GM18870 (cell line): ENCODE results near the gene PTPRK.
"Not testable (repeated sequence)": the region's sequence is repeated elsewhere in the genome, so short reads cannot be mapped to it uniquely, and the experiment has no call there.

Experiments used
- ATAC-seq: cut with Tn5 transposase; IDR thresholded peaks from one replicate; pipeline ENCODE4 v1.9.1; 2021; ENCODE audit warnings: moderate library complexity; ENCODE audit not compliant: unreplicated experiment

PTPRK gene

DNA sequence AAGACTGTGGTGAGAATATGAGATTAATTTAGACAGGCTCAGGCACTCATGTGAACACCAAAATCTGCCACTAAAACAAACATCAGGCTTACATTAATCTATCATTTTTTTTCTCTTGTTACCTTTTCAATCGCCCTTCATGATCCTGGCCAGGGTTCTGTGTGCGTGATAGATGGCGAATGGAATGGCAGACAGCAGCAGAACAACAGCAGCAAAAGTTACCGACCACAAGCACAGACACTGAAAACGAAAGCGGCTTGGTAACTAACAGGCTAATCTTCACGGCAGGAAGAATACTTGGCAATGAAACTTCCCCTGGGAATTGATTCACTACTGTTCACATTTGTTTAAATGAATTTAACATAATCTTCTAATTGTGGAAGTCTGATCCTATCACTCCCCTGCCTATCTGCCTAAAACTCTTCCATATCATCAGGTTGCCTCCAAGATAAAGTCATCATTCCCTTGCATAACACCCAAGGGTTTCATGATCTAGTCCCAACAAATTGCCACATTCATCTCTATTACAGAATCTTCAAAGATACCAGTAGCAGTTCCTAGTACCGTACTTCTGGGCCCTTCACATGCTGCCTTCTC is 28.7 kb downstream of the PTPRK start:
- ATAC-seq, result no peak

- ATAC-seq, result no peak
Observed at GRCh38 chr6:128491100-128491581, 29.3 kb downstream of the PTPRK start.

GRCh38 chr6:128487746-128488145 is 32.7 kb downstream of the PTPRK start:
- no peak for ATAC-seq

GRCh38 chr6:128487055-128487454 is 33.3 kb downstream of the PTPRK start:
- ATAC-seq, result no peak

DNA sequence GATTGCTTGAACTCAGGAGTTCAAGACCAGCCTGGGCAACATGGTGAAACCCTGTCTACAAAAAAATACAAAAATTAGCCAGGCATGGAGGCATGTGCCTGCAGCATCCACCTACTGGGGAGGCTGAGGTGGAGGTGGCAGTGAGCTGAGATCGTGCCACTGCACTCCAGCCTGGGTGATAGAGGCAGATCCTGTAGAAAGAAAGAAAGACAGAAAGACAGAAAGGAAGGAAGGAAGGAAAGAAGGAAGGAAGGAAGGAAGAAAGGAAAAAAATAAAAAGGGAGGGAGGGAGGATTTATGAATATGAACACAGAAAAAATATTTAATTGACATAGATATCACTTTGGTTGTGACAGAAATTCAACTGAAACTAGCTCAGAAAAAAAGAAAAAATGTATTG is 33.8 kb downstream of the PTPRK start:
- not testable (repeated sequence) for ATAC-seq

DNA sequence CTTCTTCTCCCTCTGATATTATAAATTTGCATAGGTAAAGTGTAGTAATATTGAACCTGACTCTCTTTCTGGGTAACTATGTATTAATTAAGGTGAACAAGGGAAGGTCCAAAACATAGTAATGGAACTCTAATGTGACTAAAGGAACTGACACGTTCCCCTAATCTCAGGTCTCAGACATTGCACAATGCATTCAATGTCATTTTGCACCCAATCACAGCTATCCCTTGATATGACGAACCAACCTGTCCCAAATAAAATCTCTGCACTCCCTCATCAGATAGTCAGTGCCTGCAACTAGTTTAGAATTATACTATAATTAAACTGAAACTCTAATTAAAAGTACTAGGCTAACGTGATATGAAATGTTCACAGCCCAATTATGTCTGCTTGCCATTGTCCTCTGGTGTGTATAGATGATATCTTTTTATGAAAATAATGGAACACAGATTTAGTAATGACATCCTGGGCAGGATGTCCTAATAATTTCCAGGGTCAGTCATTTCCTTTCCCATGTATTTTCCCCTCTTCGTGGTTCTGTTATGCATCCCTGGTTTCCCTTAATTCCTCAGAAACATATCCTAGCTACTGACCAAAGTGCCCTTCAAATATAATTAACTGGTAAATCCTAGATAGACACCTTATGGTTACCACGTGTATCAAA is 36.8 kb downstream of the PTPRK start:
- ATAC-seq, result no peak

DNA sequence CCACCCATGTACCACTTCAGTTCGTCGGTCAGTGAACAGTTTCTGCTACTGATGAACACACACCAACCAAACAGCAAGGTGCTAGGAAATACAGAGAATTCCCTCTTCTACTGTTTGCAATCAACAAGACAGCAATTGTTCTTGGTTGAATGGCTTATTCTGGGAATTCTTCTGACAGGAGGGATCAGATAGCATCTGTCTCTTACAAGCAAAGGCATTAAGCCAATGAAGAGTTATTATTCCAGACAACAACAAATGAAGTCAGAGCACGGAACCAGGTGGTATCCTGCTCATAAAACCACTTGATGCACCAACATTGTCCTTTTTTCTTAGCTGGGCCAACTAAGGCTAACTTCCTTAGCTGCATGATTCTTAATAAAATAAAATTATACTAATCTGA is 37.8 kb downstream of the PTPRK start:
- ATAC-seq, result no peak

- ATAC-seq, result no peak
Observed at GRCh38 chr6:128479991-128480390, 40.4 kb downstream of the PTPRK start.

DNA sequence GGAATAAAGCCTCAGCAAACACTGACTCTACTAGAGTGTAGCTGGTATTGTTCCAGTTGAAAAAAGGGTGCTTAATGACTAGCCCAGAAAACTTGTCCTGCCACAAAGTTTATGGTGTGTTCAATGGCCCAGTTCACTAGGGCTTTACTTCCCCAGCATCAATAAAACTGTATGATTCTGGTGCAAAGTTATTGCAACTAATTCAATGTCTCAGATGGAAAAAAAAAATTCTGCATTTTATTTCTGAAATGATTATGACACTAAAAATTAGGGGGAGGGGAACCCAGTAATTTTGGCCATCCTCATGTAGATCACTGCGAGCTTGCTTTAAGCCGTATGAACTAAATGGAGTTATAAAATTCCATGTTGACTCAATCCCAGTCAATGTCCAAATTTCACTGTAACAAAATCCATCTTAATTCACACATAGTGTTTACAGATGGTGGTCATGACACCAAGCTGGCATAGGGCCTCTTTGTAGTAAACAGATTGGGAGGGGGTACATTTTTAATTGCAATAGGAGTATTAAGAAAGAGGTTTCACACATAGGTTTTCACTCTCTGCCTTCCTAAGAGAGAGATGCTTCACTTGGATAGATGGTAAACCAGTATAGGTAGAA is 41.2 kb downstream of the PTPRK start:
- no peak for ATAC-seq

DNA sequence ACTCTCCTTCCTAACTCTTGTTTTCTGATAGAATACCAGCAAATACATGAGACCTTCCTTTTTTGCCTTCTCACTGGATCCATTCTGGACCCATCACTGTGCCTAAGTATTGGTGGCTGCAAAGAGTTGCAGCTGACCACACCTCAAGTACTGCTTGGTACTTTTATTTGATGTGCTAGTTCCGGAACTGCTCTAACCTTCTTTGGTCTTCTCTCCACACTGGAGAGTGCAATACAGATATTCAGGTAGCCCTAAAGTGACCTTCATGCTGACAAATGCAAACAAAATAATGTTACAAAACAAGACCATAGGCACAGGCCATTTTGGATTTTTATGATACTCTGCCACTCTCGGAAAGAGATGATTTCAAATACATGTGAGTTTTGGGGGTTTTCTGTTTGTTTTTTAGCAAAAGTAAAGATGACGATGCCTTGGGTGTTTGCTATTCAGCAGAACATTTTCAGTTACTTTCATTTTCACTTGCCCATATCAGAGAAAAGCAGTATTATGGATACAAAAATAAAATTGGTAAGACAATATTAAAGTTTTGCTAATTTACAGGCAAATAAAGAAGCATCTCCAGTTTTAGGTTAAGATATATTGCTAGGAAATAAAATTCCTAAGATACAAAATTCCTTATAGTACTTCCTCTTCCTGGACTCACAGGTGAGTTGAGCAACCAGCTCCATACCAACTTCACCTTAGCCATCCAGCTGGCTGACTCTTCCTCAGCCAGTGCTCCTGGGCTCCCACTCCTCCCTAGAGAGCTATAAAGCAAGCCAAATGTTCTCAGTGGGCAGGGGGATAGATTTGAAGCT is 42.0 kb downstream of the PTPRK start:
- no peak for ATAC-seq

GRCh38 chr6:128474933-128475332 is 45.5 kb downstream of the PTPRK start:
- no peak for ATAC-seq

DNA sequence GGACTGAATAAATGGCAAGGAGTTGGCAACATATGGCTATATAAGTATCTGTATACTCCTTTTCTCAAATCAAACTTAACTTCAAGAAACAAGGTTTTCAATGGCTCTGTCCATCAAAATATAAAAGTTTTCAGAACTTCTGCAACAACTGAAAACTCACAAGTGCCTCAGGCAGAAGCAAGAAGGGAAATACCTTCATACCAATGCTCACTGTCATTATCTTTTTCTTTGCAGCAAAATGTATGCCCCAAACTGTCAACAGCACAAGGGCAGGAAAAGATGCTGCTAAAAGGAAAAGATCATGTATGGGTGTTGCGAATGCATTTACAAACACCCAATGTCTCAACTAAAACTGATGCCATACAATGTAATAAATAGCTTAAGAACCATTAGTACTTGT is 45.9 kb downstream of the PTPRK start:
- no peak for ATAC-seq

DNA sequence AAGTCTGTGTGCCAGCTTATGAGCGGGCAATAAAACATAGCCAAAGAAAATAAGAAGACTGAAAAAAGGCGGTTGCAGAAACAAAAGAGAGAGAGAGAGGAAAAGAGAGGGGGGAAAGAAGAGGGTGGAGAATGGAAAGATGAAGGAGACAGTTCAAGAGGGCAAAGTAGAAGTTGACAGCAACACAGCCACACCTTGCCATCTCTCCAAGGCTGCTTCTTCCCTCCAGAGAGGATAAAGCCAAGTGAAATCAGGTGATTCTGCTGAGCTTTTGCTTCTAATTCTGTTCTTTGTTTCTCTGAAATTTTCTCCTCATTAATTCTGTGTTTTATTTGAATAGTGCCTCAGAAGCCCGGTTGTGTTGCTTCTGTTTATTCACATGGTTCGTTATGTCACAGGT is 48.5 kb downstream of the PTPRK start:
- ATAC-seq, result no peak

GRCh38 chr6:128465368-128466343 is 54.7 kb downstream of the PTPRK start:
- no peak for ATAC-seq

- no peak for ATAC-seq
Observed at GRCh38 chr6:128464790-128465189, 55.6 kb downstream of the PTPRK start.

DNA sequence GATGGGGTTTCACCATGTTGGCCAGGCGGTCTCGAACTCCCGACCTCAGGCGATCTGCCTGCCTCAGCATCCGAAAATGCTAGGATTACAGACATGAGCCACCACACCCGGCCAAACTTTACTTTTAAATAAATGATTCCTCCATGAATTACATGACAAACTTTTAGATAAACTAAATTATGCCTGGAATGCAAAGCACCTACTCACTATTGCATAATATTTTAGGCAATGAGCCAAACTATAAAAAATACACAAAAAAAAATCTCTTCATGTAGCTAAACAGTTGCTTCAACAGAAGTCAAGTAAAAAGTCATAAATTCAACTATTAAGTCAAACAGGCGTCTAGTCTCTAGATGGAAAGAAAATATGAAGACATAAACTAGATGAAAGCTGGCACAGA is 56.5 kb downstream of the PTPRK start:
- ATAC-seq, result no peak

- no peak for ATAC-seq
Observed at GRCh38 chr6:128461501-128461900, 58.9 kb downstream of the PTPRK start.

DNA sequence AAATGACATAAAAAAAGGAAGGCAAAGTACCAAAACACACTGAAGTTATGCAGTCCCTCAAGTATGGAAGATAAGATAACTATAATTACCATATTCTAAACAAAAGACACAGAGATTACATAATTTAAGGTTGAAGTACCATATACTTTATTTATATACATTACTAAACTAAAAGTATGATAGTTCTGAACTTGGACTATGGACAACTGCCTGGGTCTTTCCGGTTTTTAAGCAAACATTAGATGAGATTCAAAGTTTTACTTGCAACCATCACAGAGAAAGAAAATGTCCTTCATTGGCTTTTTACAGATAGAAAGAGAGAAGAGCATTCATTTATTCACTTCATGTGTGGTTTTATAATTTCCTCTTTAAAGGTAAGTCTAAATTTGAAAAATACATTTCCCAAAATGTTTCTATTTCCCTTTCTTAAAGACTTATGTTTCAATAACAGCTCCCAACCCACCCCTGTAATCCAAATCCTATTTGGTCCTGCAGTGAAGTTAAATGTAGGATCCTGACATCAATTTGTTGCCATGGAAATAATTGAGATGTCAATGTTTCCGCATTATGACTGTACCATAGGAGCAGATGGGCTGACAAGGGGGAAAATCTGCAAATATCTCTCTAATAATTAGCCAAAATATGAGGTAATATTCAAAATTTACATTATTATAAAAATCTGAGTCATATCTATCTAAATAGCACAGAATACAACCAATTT is 63.7 kb downstream of the PTPRK start:
- ATAC-seq, result no peak

GRCh38 chr6:128455959-128456358 is 64.4 kb downstream of the PTPRK start:
- ATAC-seq, result no peak

- no peak for ATAC-seq
Observed at GRCh38 chr6:128452713-128453112, 67.7 kb downstream of the PTPRK start.
